Brain pericyte (primary cell): ENCODE measurements around the gene SFT2D2.

Experiments used
- DNase-seq: peaks from one replicate; pipeline ENCODE4 v3.0.0-alpha.2; 2012; ENCODE audit warnings: low read depth, low spot score

SFT2D2 gene

GRCh38 chr1:168223261-168223660 is 2.5 kb upstream of the SFT2D2 start:
- DNase-seq: no peak

GRCh38 chr1:168223681-168224540 is 1.9 kb upstream of the SFT2D2 start:
- DNase-seq: no peak

GRCh38 chr1:168224991-168225390 is 813 bp upstream of the SFT2D2 start:
- no peak for DNase-seq

- DNase-seq: no peak
Observed at GRCh38 chr1:168227620-168228019, 1.8 kb downstream of the SFT2D2 start.

- DNase-seq: no peak
Observed at GRCh38 chr1:168229893-168230292, 4.1 kb downstream of the SFT2D2 start.

- no peak for DNase-seq
Observed at GRCh38 chr1:168230709-168231108, 4.9 kb downstream of the SFT2D2 start.

GRCh38 chr1:168234846-168235547 is 9.2 kb downstream of the SFT2D2 start:
- no peak for DNase-seq

GRCh38 chr1:168235548-168235885 is 9.7 kb downstream of the SFT2D2 start:
- DNase-seq: no peak

- DNase-seq: no peak
Observed at GRCh38 chr1:168235937-168236336, 10.1 kb downstream of the SFT2D2 start.

- DNase-seq: no peak
Observed at GRCh38 chr1:168236836-168237611, 11.2 kb downstream of the SFT2D2 start.

- peak; percentile 38 for DNase-seq
Observed at GRCh38 chr1:168243198-168243597, 17.4 kb downstream of the SFT2D2 start.

GRCh38 chr1:168243636-168244212 is 17.9 kb downstream of the SFT2D2 start:
- no peak for DNase-seq

GRCh38 chr1:168245042-168245441 is 19.2 kb downstream of the SFT2D2 start:
- no peak for DNase-seq

- no peak for DNase-seq
Observed at GRCh38 chr1:168246506-168246905, 20.7 kb downstream of the SFT2D2 start.

GRCh38 chr1:168252204-168252733 is 26.5 kb downstream of the SFT2D2 start:
- peak; percentile 27 for DNase-seq

GRCh38 chr1:168256164-168256563 is 30.4 kb downstream of the SFT2D2 start:
- no peak for DNase-seq

- DNase-seq: no peak
Observed at GRCh38 chr1:168257397-168257796, 31.6 kb downstream of the SFT2D2 start.

- no peak for DNase-seq
Observed at GRCh38 chr1:168259567-168259966, 33.8 kb downstream of the SFT2D2 start.

- DNase-seq: no peak
Observed at GRCh38 chr1:168260393-168260792, 34.6 kb downstream of the SFT2D2 start.

- no peak for DNase-seq
Observed at GRCh38 chr1:168261390-168261789, 35.6 kb downstream of the SFT2D2 start.

GRCh38 chr1:168263130-168263529 is 37.3 kb downstream of the SFT2D2 start:
- no peak for DNase-seq

GRCh38 chr1:168264296-168264695 is 38.5 kb downstream of the SFT2D2 start:
- DNase-seq: no peak
